ENCODE data around the gene CYP27B1. TPM values are rescaled to one million over a fixed set of nuclear protein-coding genes. Genes with fewer than 3 reads are reported as not detected.
A peak's percentile ranks its signal among the peaks of the same experiment; 100 is the strongest.

Gene CYP27B1
- total and polyA plus RNA-seq, 2 experiments from 2014 or later, result 0.33 to 1.3 TPM

DNA sequence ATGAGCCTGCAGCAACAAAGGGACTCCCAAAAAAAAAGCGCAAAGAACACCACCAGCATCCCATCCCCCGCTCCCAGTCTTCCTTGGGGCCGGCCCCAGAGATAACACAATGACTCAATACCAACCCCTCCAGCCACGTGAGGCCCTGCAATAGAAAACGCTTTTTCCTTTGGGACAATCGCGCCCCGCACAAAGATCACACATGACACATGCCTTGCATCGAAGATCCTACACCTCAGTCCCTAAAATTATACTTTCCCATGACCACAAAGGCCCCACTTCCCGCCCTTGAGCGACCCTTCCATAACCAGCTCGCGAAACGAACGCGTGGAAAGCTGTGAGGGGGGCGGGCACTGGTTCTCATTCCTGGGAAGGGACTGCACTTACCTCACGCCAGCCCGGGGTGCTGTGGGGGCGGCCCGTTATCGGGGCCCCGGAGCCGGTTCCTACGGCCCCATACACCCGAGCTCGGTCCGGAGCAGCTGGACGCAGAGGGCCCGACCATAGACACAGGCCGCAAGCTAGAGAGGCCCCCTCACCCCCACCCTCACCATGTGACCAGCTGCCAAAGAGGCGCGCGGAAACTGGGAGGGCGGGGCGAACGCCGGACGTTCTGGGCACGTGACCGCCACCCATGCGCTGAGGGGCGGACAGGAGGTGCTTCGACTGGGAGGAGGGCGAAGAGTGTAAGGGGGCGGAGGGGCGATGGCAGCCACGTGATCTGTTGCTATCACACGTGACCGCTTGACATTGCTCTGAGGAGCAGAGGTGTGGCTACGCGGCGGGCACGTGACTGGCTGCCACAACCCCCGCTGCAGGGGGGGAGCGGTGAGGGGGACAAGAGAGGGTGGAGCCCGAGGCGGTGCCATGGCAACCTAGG is 14.8 kb downstream of the CYP27B1 start, which contains the start of gene CDK4:
TSS of gene CDK4 (minus strand) at position 523 of the 880 bp plus-strand sequence. CDS start 593 bp downstream, outside the sequence.
- H3K4me1 ChIP-seq (ENCODE audit: low read depth), result peaks cover 12% of the 10 kb centered on the region
- H3K4me3 ChIP-seq, result peak within 1 kb of the TSS; percentile 64
- DNase-seq (ENCODE audit: low read depth in 1 of 2, low spot score in 1 of 2), result peak; percentile 99 to 100
- TF ChIP-seq CTCF (IDR thresholded peaks at IDR 0.05; ENCODE audit: low read depth, low read length), result no peak
- H3K9me3 ChIP-seq (ENCODE audit: low read depth), result no peaks in the 10 kb centered on the region
- peaks cover 22% of the 10 kb centered on the region for H3K36me3 ChIP-seq
- H3K27me3 ChIP-seq, result peaks cover 14% of the 10 kb centered on the region
- peak within 1 kb of the TSS; percentile 87 for H3K27ac ChIP-seq

DNA sequence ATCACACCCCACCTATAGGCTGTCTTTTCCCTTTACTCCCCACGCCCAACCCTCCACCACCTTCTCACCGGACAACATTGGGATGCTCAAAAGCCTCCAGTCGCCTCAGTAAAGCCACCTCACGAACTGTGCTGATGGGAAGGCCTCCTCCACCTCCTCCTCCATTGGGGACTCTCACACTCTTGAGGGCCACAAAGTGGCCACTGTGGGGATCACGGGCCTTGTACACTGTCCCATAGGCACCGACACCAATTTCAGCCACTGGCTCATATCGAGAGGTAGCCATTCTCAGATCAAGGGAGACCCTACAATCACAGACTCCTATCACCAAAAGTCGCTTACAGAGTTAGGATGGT is 15.5 kb downstream of the CYP27B1 start:
- H3K9me3 ChIP-seq (ENCODE audit: low read depth), result no peaks in the 10 kb centered on the region
- peak overlapping the region; percentile 87 for H3K27ac ChIP-seq
- DNase-seq (ENCODE audit: low read depth in 1 of 2, low spot score in 1 of 2), result no peak
- TF ChIP-seq CTCF (IDR thresholded peaks at IDR 0.05; ENCODE audit: low read depth, low read length), result no peak
- H3K36me3 ChIP-seq, result peaks cover 28% of the 10 kb centered on the region
- peaks cover 8% of the 10 kb centered on the region for H3K4me1 ChIP-seq (ENCODE audit: low read depth)
- H3K4me3 ChIP-seq, result peak overlapping the region; percentile 64
- peaks cover 8% of the 10 kb centered on the region for H3K27me3 ChIP-seq

GRCh38 chr12:57750561-57751431 is 16.1 kb downstream of the CYP27B1 start:
- no peak for TF ChIP-seq CTCF (IDR thresholded peaks at IDR 0.05; ENCODE audit: low read depth, low read length)

DNA sequence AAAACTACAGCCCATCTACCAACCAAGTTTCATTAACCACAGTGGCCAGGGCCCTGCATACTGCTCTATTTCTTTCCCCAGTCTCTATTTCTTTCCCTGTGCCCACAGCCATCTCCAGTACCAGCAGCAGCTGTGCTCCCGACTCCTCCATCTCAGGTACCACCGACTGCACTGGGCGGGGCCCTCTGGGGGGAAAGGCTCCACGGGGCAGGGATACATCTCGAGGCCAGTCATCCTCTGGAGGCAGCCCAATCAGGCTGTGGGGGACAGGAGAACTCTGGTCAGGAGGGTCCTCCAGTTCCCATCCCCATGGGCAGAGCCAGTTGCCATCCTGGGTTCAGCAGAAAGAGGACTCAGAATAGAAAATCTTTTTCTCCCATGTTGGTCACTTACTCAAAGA is 17.8 kb downstream of the CYP27B1 start:
- H3K9me3 ChIP-seq (ENCODE audit: low read depth), result no peaks in the 10 kb centered on the region
- H3K27ac ChIP-seq, result no peak overlapping the region
- no peak for TF ChIP-seq CTCF (IDR thresholded peaks at IDR 0.05; ENCODE audit: low read depth, low read length)
- no peak for DNase-seq (ENCODE audit: low read depth in 1 of 2, low spot score in 1 of 2)
- H3K4me3 ChIP-seq, result no peak overlapping the region
- H3K36me3 ChIP-seq, result peaks cover 30% of the 10 kb centered on the region
- peaks cover 4% of the 10 kb centered on the region for H3K4me1 ChIP-seq (ENCODE audit: low read depth)
- H3K27me3 ChIP-seq, result no peaks in the 10 kb centered on the region

More at GRCh38 chr12:57750561-57751431, 16.1 kb downstream of the CYP27B1 start:
- H3K4me1 ChIP-seq (ENCODE audit: low read depth), result peaks cover 4% of the 10 kb centered on the region
- peak overlapping the region; percentile 64 for H3K4me3 ChIP-seq
- DNase-seq (ENCODE audit: low read depth in 1 of 2, low spot score in 1 of 2), result no peak
- peaks cover 30% of the 10 kb centered on the region for H3K36me3 ChIP-seq
- H3K9me3 ChIP-seq (ENCODE audit: low read depth), result no peaks in the 10 kb centered on the region
- H3K27me3 ChIP-seq, result peaks cover 2% of the 10 kb centered on the region
- H3K27ac ChIP-seq, result no peak overlapping the region

- no peaks in the 10 kb centered on the region for H3K4me1 ChIP-seq (ENCODE audit: low read depth)
Observed at GRCh38 chr12:57746025-57746424, 20.9 kb downstream of the CYP27B1 start.

More at GRCh38 chr12:57746025-57746424, 20.9 kb downstream of the CYP27B1 start:
- no peak for DNase-seq (ENCODE audit: low read depth in 1 of 2, low spot score in 1 of 2)
- no peak for TF ChIP-seq CTCF (IDR thresholded peaks at IDR 0.05; ENCODE audit: low read depth, low read length)
- Histone ChIP-seq H3K4me3 (no peak overlapping the region), H3K36me3 (peaks cover 30% of the 10 kb centered on the region), H3K27me3 (peaks cover 25% of the 10 kb centered on the region), H3K27ac (no peak overlapping the region), H3K9me3 (ENCODE audit: low read depth) (no peaks in the 10 kb centered on the region)
